HepG2 (cell line): ENCODE data around the gene METAP1D. TPM values are rescaled to one million over a fixed set of nuclear protein-coding genes. Genes with fewer than 3 reads are reported as not detected.
A peak's percentile ranks its signal among the peaks of the same experiment; 100 is the strongest.

ENCODE experiments used
- CBX2 ChIP-seq, 2 experiments: fragments of 200-600 bp in 1 of 2; sonication (generic); formaldehyde crosslinking in 1 of 2; IDR thresholded peaks; 2 replicates each; pipeline versions ENCODE4 v1.7.0 to v1.8.1; 2018 to 2022; ENCODE audit warnings: low read depth in 2 of 2, low read length in 1 of 2, mild to moderate bottlenecking in 1 of 2, missing genetic modification reagents in 1 of 2
- MAFG ChIP-seq: sonication (generic); formaldehyde crosslinking; IDR thresholded peaks from 2 replicates; pipeline ENCODE4 v1.5.1; 2020; ENCODE audit warnings: mild to moderate bottlenecking, missing genetic modification reagents
- MED1 ChIP-seq: sonication (generic); formaldehyde crosslinking; IDR thresholded peaks from 2 replicates; pipeline ENCODE4 v1.4.0; 2020; ENCODE audit warnings: missing genetic modification reagents
- NR2F2 ChIP-seq: IDR thresholded peaks from 2 replicates; pipeline ENCODE4 v1.6.1; 2012; ENCODE audit warnings: low read depth, inconsistent platforms, borderline replicate concordance
- SMAD3 ChIP-seq: sonication (generic); formaldehyde crosslinking; IDR thresholded peaks from 2 replicates; pipeline ENCODE4 v1.4.0; 2020; ENCODE audit warnings: missing genetic modification reagents
- STAT6 ChIP-seq: sonication (generic); formaldehyde crosslinking; IDR thresholded peaks from 2 replicates; pipeline ENCODE4 v1.4.0; 2020; ENCODE audit warnings: missing genetic modification reagents, mild to moderate bottlenecking, borderline replicate concordance
- ZFYVE20 ChIP-seq: sonication (generic); formaldehyde crosslinking; IDR thresholded peaks from 2 replicates; pipeline ENCODE4 v1.8.0; 2023; ENCODE audit warnings: low read depth, mild to moderate bottlenecking, moderate library complexity, missing genetic modification reagents, borderline replicate concordance
- ZNF672 ChIP-seq: sonication (generic); formaldehyde crosslinking; IDR thresholded peaks from 2 replicates; pipeline ENCODE4 v1.8.1; 2022; ENCODE audit warnings: missing genetic modification reagents
- polyA plus RNA-seq, 8 experiments: library from polyadenylated mRNA; depleted of rRNA in 3 of 8; stranded (reverse) in 7 of 8; unstranded in 1 of 8; fragments of >200 nt; fragmentation: Illumina TruSeq in 4 of 8; extraction: Trizol in 4 of 8; gene quantifications; 2 replicates each; pipeline versions ENCODE4 v1.2.1 to v1.2.3, GENCODE V29; 2011 to 2016; ENCODE audit warnings: low read depth in 4 of 8, missing spikeins in 1 of 8, mixed read lengths in 1 of 8; ENCODE audit not compliant: insufficient read depth in 1 of 8
- total RNA-seq, 5 experiments: library from RNA; depleted of rRNA; stranded (reverse); fragments of >200 nt; fragmentation: Illumina TruSeq; extraction: Trizol; gene quantifications; 2 replicates each; pipeline ENCODE4 v1.2.3, GENCODE V29; 2016; ENCODE audit warnings: low read depth in 1 of 5

METAP1D gene
- total and polyA plus RNA-seq, 2 of the 13 experiments (the other 11 are each of a cell fraction or from before 2014, with no cell fraction given): 14.7 to 21.6 TPM

GRCh38 chr2:172086241-172087206 is 86.8 kb downstream of the METAP1D start (continued):
- TF ChIP-seq ZFYVE20 (CRISPR knock-in tag): no peak
- no peak for TF ChIP-seq MED1
- no peak for TF ChIP-seq NR2F2
- no peak for TF ChIP-seq ZNF672 (CRISPR knock-in tag)
- no peak for TF ChIP-seq STAT6 (CRISPR knock-in tag)
- no peak for TF ChIP-seq SMAD3
- no peak for TF ChIP-seq MAFG (CRISPR knock-in tag)
- TF ChIP-seq CBX2 (IDR thresholded peaks at IDR 0.05; ENCODE audit: low read depth, low read length): peak; percentile 82
- TF ChIP-seq CBX2 (CRISPR knock-in tag; IDR thresholded peaks at IDR 0.05; ENCODE audit: low read depth): peak; percentile 70; the same call in 1 of the 2 replicates
